Measurements from ENCODE around the gene TNIP2. TPM values are rescaled to one million over a fixed set of nuclear protein-coding genes. Genes with fewer than 3 reads are reported as not detected.

Gene TNIP2
- total and polyA plus RNA-seq, 2 of the 13 experiments (the other 11 are each of a cell fraction or from before 2014, with no cell fraction given) = 25.6 to 38.0 TPM

- TF ChIP-seq RERE (CRISPR knock-in tag; IDR thresholded peaks at IDR 0.05; ENCODE audit: low read depth) (no peak), TOPORS (CRISPR knock-in tag; IDR thresholded peaks at IDR 0.05) (no peak), ZZZ3 (CRISPR knock-in tag; IDR thresholded peaks at IDR 0.05; ENCODE audit: borderline replicate concordance) (no peak), ZNF670 (CRISPR knock-in tag; IDR thresholded peaks at IDR 0.05; ENCODE audit: borderline replicate concordance) (no peak), ZNF543 (CRISPR knock-in tag; IDR thresholded peaks at IDR 0.05) (no peak), ZNF598 (CRISPR knock-in tag; IDR thresholded peaks at IDR 0.05; ENCODE audit: borderline replicate concordance) (0 out of 2 replicates have a peak, but pooled peaks have one; percentile 26), ATRX (CRISPR knock-in tag; IDR thresholded peaks at IDR 0.05; ENCODE audit: borderline replicate concordance) (no peak), SMAD3 (CRISPR knock-in tag; IDR thresholded peaks at IDR 0.05) (no peak), IRF9 (CRISPR knock-in tag; IDR thresholded peaks at IDR 0.05; ENCODE audit: borderline replicate concordance) (no peak), ZBTB2 (CRISPR knock-in tag; IDR thresholded peaks at IDR 0.05; ENCODE audit: low read depth) (no peak), ZC3H13 (CRISPR knock-in tag; IDR thresholded peaks at IDR 0.05) (no peak), ERF (CRISPR knock-in tag; IDR thresholded peaks at IDR 0.05) (no peak), ZNF781 (CRISPR knock-in tag; IDR thresholded peaks at IDR 0.05; ENCODE audit: borderline replicate concordance, not compliant biosample characterization) (no peak), ZSCAN25 (CRISPR knock-in tag; IDR thresholded peaks at IDR 0.05) (peak; percentile 27; the same call in 1 of the 2 replicates), BRF2 (CRISPR knock-in tag; IDR thresholded peaks at IDR 0.05) (no peak), ZNF335 (CRISPR knock-in tag; IDR thresholded peaks at IDR 0.05) (no peak), ZNF44 (CRISPR knock-in tag; IDR thresholded peaks at IDR 0.05) (0 out of 2 replicates have a peak, but pooled peaks have one; percentile 55), GLI4 (CRISPR knock-in tag; IDR thresholded peaks at IDR 0.05; ENCODE audit: borderline replicate concordance) (no peak), ZSCAN21 (CRISPR knock-in tag; IDR thresholded peaks at IDR 0.05; ENCODE audit: borderline replicate concordance) (no peak)
These were observed 5.9 kb upstream of the TNIP2 start (continued) for GRCh38 chr4:2762048-2762447.
